ENCODE measurements around the gene IL4R. TPM values are rescaled to one million over a fixed set of nuclear protein-coding genes. Genes with fewer than 3 reads are reported as not detected.

IL4R gene
- total and polyA plus RNA-seq, 2 of the 13 experiments (the other 11 are each of a cell fraction or from before 2014, with no cell fraction given) = 15.9 to 49.6 TPM

GRCh38 chr16:27367461-27368357 is 53.9 kb downstream of the IL4R start (continued):
- no peak for TF ChIP-seq ATF4 (CRISPR knock-in tag; IDR thresholded peaks at IDR 0.05)
- TF ChIP-seq ZNF329 (CRISPR knock-in tag; IDR thresholded peaks at IDR 0.05; ENCODE audit: low read depth) = no peak
- TF ChIP-seq ZNF766 (CRISPR knock-in tag; IDR thresholded peaks at IDR 0.05; ENCODE audit: borderline replicate concordance) = no peak
- no peak for TF ChIP-seq GLI4 (CRISPR knock-in tag; IDR thresholded peaks at IDR 0.05; ENCODE audit: borderline replicate concordance)
- 0 out of 2 replicates have a peak, but pooled peaks have one; percentile 31 for TF ChIP-seq SALL2 (CRISPR knock-in tag; IDR thresholded peaks at IDR 0.05)
- TF ChIP-seq ZNF737 (CRISPR knock-in tag; IDR thresholded peaks at IDR 0.05; ENCODE audit: borderline replicate concordance) = 0 out of 2 replicates have a peak, but pooled peaks have one; percentile 66
- no peak for TF ChIP-seq ZNF367 (CRISPR knock-in tag; IDR thresholded peaks at IDR 0.05; ENCODE audit: borderline replicate concordance)
- no peak for TF ChIP-seq ZNF143 (CRISPR knock-in tag; IDR thresholded peaks at IDR 0.05)
- TF ChIP-seq U2AF1 (optimal IDR thresholded peaks at IDR 0.05; ENCODE audit: low read depth, low read length) = no peak
- TF ChIP-seq ZNF576 (CRISPR knock-in tag; IDR thresholded peaks at IDR 0.05) = no peak
- TF ChIP-seq HOXA3 (CRISPR knock-in tag; IDR thresholded peaks at IDR 0.05) = peak; percentile 22; the same call in 1 of the 2 replicates
- TF ChIP-seq ZMYM2 (CRISPR knock-in tag; IDR thresholded peaks at IDR 0.05) = no peak
- TF ChIP-seq AKNA (CRISPR knock-in tag; IDR thresholded peaks at IDR 0.05; ENCODE audit: borderline replicate concordance) = no peak
- no peak for TF ChIP-seq ZFP82 (CRISPR knock-in tag; IDR thresholded peaks at IDR 0.05; ENCODE audit: borderline replicate concordance)
- TF ChIP-seq NFKBIZ (CRISPR knock-in tag; IDR thresholded peaks at IDR 0.05) = no peak
- no peak for TF ChIP-seq CBX1 (IDR thresholded peaks at IDR 0.05; ENCODE audit: low read depth)
- TF ChIP-seq ZNF546 (CRISPR knock-in tag; conservative IDR thresholded peaks at IDR 0.05) = no peak
- TF ChIP-seq ARNTL (CRISPR knock-in tag; IDR thresholded peaks at IDR 0.05) = no peak
- no peak for TF ChIP-seq NFIC (IDR thresholded peaks at IDR 0.05; ENCODE audit: low read length)
- TF ChIP-seq PLRG1 (conservative IDR thresholded peaks at IDR 0.05) = no peak
- TF ChIP-seq ZNF138 (CRISPR knock-in tag; IDR thresholded peaks at IDR 0.05; ENCODE audit: low read depth) = no peak
- TF ChIP-seq ZSCAN5A (CRISPR knock-in tag; IDR thresholded peaks at IDR 0.05; ENCODE audit: borderline replicate concordance) = no peak
- no peak for TF ChIP-seq ZNF558 (CRISPR knock-in tag; IDR thresholded peaks at IDR 0.05; ENCODE audit: borderline replicate concordance)

All from HepG2 (cell line).